HCT116 (cell line): ENCODE data around the gene EARS2. TPM values are rescaled to one million over a fixed set of nuclear protein-coding genes. Genes with fewer than 3 reads are reported as not detected.

Experiments used
- ATAC-seq: fragments of 200-7000 bp; cut with Tn5 transposase; 2 replicates; pipeline ENCODE4 v1.9.1; 2020; ENCODE audit warnings: mild to moderate bottlenecking, moderate library complexity
- BruUV-seq: library from RNA; stranded (reverse); fragments of 400-500 nt; replicated peaks from 2 replicates; lab custom pipeline; 2021; lab: Mats Ljungman, UMichigan
- CTCF ChIA-PET: fragments of 300-600 bp; sonication (Branson Sonifier 250); formaldehyde crosslinking; loops from one replicate; lab custom pipeline; 2021; ENCODE audit warnings: antibody characterized with exemption; lab: Charles Lee
- POLR2A ChIA-PET: fragments of 300-600, 350-600 bp; sonication (Branson Sonifier 250); formaldehyde crosslinking; loops from one replicate; lab custom pipeline; 2021; ENCODE audit warnings: antibody characterized with exemption; lab: Charles Lee
- RAD21 ChIA-PET, 2 experiments: fragments of 300-600 bp; sonication (Branson Sonifier 250); formaldehyde crosslinking; loops; one replicate each; lab custom pipeline; 2023; ENCODE audit warnings: low total read pairs in 2 of 2; ENCODE audit not compliant: uncharacterized antibody in 2 of 2, unreplicated experiment in 2 of 2, low non-redundant PET in 1 of 2; lab: Charles Lee
- DNase-seq: peaks from one replicate; pipeline ENCODE4 v3.0.0-alpha.2; 2010; ENCODE audit warnings: low read depth, low spot score
- H2AFZ ChIP-seq: fragments of 200-600 bp; shearing (Covaris generic), sonication (generic); 2 replicates; pipeline ENCODE4 v1.6.1; 2017; ENCODE audit warnings: low read depth, mixed run types, mixed read lengths, antibody characterized with exemption, low read length; ENCODE audit not compliant: poor library complexity, severe bottlenecking
- H3K27ac ChIP-seq: 2 replicates; pipeline ENCODE4 v1.5.1; 2012; ENCODE audit warnings: low read depth, low read length
- H3K27me3 ChIP-seq: fragments of 200-600 bp; sonication (generic); 2 replicates; pipeline ENCODE4 v1.6.1; 2016; ENCODE audit warnings: mixed run types, low read length, mixed read lengths; ENCODE audit not compliant: insufficient read depth
- H3K36me3 ChIP-seq, 2 experiments: fragments of 200-500 bp in 1 of 2; fragments of 200-600 bp in 1 of 2; sonication (Bioruptor generic) in 1 of 2; sonication (generic) in 1 of 2; 2 replicates each; pipeline versions ENCODE4 v1.5.1 to v1.6.1; 2014 to 2016; ENCODE audit warnings: low read length in 2 of 2, inconsistent platforms in 1 of 2, mixed read lengths in 1 of 2, mixed run types in 1 of 2; ENCODE audit not compliant: insufficient read depth in 2 of 2, control insufficient read depth in 1 of 2
- H3K4me1 ChIP-seq, 2 experiments: fragments of 200-600 bp in 1 of 2; sonication (generic) in 1 of 2; 2 replicates each; pipeline versions ENCODE4 v1.5.1 to v1.6.1; 2012 to 2017; ENCODE audit warnings: low read length in 2 of 2, inconsistent platforms in 1 of 2, mild to moderate bottlenecking in 1 of 2, mixed read lengths in 1 of 2, mixed run types in 1 of 2, moderate library complexity in 1 of 2; ENCODE audit not compliant: insufficient read depth in 2 of 2, control insufficient read depth in 1 of 2
- H3K4me2 ChIP-seq: fragments of 200-600 bp; sonication (generic); 2 replicates; pipeline ENCODE4 v1.6.1; 2017; ENCODE audit warnings: mixed run types, low read length, mixed read lengths
- H3K4me3 ChIP-seq, 2 experiments: fragments of 200-600 bp in 1 of 2; sonication (generic) in 1 of 2; replicated peaks in 1 of 2; 2 replicates each; pipeline ENCODE4 v1.5.1; 2011 to 2016; ENCODE audit warnings: low read length in 2 of 2, control low read depth in 1 of 2, low read depth in 1 of 2, mild to moderate bottlenecking in 1 of 2, mixed read lengths in 1 of 2, mixed run types in 1 of 2
- H3K79me2 ChIP-seq: fragments of 200-600 bp; sonication (generic); 2 replicates; pipeline ENCODE4 v1.6.1; 2017; ENCODE audit warnings: mild to moderate bottlenecking, mixed run types, low read length, moderate library complexity, mixed read lengths; ENCODE audit not compliant: insufficient read depth
- H3K9ac ChIP-seq: fragments of 200-600 bp; sonication (generic); 2 replicates; pipeline ENCODE4 v1.6.1; 2016; ENCODE audit warnings: low read length, mixed read lengths
- H3K9me2 ChIP-seq: fragments of 200-600 bp; sonication (generic), shearing (Covaris generic); 2 replicates; pipeline ENCODE4 v1.6.1; 2017; ENCODE audit warnings: mixed run types, mild to moderate bottlenecking, moderate library complexity; ENCODE audit not compliant: insufficient read depth
- H3K9me3 ChIP-seq, 2 experiments: fragments of 200-500 bp in 1 of 2; fragments of 200-600 bp in 1 of 2; sonication (Bioruptor generic) in 1 of 2; sonication (generic) in 1 of 2; 2 replicates each; pipeline ENCODE4 v1.6.1; 2014 to 2017; ENCODE audit warnings: low read length in 2 of 2, mixed read lengths in 2 of 2, inconsistent platforms in 1 of 2, low read depth in 1 of 2, mild to moderate bottlenecking in 1 of 2, mixed run types in 1 of 2, moderate library complexity in 1 of 2; ENCODE audit not compliant: control insufficient read depth in 1 of 2, insufficient read depth in 1 of 2
- H4K20me1 ChIP-seq: fragments of 200-600 bp; sonication (generic), shearing (Covaris generic); 2 replicates; pipeline ENCODE4 v1.6.1; 2017; ENCODE audit warnings: mixed run types, mild to moderate bottlenecking, moderate library complexity; ENCODE audit not compliant: insufficient read depth
- ATF3 ChIP-seq: IDR thresholded peaks from 2 replicates; pipeline ENCODE4 v1.6.1; 2012
- CBX3 ChIP-seq: IDR thresholded peaks from 2 replicates; pipeline ENCODE4 v1.6.1; 2012; ENCODE audit warnings: low read depth
- CEBPB ChIP-seq: IDR thresholded peaks from 2 replicates; pipeline ENCODE4 v1.6.1; 2012; ENCODE audit warnings: low read depth
- ELF1 ChIP-seq: IDR thresholded peaks from 2 replicates; pipeline ENCODE4 v1.6.1; 2012; ENCODE audit warnings: low read depth, borderline replicate concordance
- EZH2 ChIP-seq: fragments of 200-600 bp; sonication (generic); IDR thresholded peaks from 2 replicates; pipeline ENCODE4 v1.6.1; 2017; ENCODE audit warnings: antibody characterized with exemption, mixed run types
- JUND ChIP-seq: IDR thresholded peaks from 2 replicates; pipeline ENCODE4 v1.6.1; 2012
- POLR2AphosphoS5 ChIP-seq: IDR thresholded peaks from 2 replicates; pipeline ENCODE4 v1.6.1; 2011; ENCODE audit warnings: mild to moderate bottlenecking, low read depth, low read length, moderate library complexity
- SIN3A ChIP-seq: IDR thresholded peaks from 2 replicates; pipeline ENCODE4 v1.6.1; 2012; ENCODE audit warnings: low read depth
- SP1 ChIP-seq: IDR thresholded peaks from 2 replicates; pipeline ENCODE4 v1.6.1; 2012; ENCODE audit warnings: low read depth
- SRF ChIP-seq: IDR thresholded peaks from 2 replicates; pipeline ENCODE4 v1.6.1; 2012; ENCODE audit warnings: low read depth
- YY1 ChIP-seq: IDR thresholded peaks from 2 replicates; pipeline ENCODE4 v1.6.1; 2011; ENCODE audit warnings: low read length, low read depth, moderate library complexity, mild to moderate bottlenecking; ENCODE audit not compliant: insufficient replicate concordance; ENCODE audit errors: extremely low read depth
- ZFX ChIP-seq: fragments of 450-650 bp; IDR thresholded peaks from 2 replicates; pipeline ENCODE4 v1.6.1; 2017
- ZNF274 ChIP-seq: fragments of 200-500 bp; sonication (Bioruptor generic); IDR thresholded peaks from 2 replicates; pipeline ENCODE4 v1.6.1; 2014; ENCODE audit warnings: mild to moderate bottlenecking, low read depth, low read length, inconsistent platforms
- intact Hi-C: fragments of 100-400 bp; cut with micrococcal nuclease; formaldehyde crosslinking; loops from 2 replicates; pipeline ENCODE4 v1.10.0; 2022
- total RNA-seq: library from RNA; stranded (reverse); gene quantifications from one replicate; pipeline ENCODE4 v1.2.1, GENCODE V29; 2021; ENCODE audit not compliant: unreplicated experiment
- TF ChIP-seq, protein P1 (sequence below): IDR thresholded peaks from 2 replicates; pipeline ENCODE4 v1.6.1; 2012; ENCODE audit warnings: low read depth

Gene EARS2
- total RNA-seq, 1 experiment from 2014 or later, result 35.6 TPM

GRCh38 chr16:23590181-23590580 is 33.0 kb upstream of the EARS2 start:
- Histone ChIP-seq H3K9me3 (no peaks in the 10 kb centered on the region), H2AFZ (no peak overlapping the region), H3K9me2 (no peaks in the 10 kb centered on the region), H4K20me1 (no peaks in the 10 kb centered on the region), H3K4me3 (no peak overlapping the region), H3K27ac (no peak overlapping the region), H3K79me2 (peaks cover 95% of the 10 kb centered on the region), H3K9ac (no peak overlapping the region), H3K36me3 (peaks cover 28 to 61% of the 10 kb centered on the region in 2 experiments), H3K4me2 (no peak overlapping the region), H3K4me1 (peaks cover 9 to 11% of the 10 kb centered on the region in 2 experiments; a peak in 3 of 4 replicates), H3K27me3 (no peaks in the 10 kb centered on the region)
- ATAC-seq, result no peak
- ChIA-PET RAD21 (no interaction called here), CTCF (no interaction called here), POLR2A (no interaction called here)
- TF ChIP-seq CBX3 (no peak), SP1 (no peak), YY1 (no peak), ATF3 (no peak), EZH2 (no peak), POLR2AphosphoS5 (no peak), ZNF274 (no peak), JUND (no peak), CEBPB (no peak), SIN3A (no peak), ELF1 (no peak), ZFX (no peak), SRF (no peak)
- TF ChIP-seq, protein P1, sequence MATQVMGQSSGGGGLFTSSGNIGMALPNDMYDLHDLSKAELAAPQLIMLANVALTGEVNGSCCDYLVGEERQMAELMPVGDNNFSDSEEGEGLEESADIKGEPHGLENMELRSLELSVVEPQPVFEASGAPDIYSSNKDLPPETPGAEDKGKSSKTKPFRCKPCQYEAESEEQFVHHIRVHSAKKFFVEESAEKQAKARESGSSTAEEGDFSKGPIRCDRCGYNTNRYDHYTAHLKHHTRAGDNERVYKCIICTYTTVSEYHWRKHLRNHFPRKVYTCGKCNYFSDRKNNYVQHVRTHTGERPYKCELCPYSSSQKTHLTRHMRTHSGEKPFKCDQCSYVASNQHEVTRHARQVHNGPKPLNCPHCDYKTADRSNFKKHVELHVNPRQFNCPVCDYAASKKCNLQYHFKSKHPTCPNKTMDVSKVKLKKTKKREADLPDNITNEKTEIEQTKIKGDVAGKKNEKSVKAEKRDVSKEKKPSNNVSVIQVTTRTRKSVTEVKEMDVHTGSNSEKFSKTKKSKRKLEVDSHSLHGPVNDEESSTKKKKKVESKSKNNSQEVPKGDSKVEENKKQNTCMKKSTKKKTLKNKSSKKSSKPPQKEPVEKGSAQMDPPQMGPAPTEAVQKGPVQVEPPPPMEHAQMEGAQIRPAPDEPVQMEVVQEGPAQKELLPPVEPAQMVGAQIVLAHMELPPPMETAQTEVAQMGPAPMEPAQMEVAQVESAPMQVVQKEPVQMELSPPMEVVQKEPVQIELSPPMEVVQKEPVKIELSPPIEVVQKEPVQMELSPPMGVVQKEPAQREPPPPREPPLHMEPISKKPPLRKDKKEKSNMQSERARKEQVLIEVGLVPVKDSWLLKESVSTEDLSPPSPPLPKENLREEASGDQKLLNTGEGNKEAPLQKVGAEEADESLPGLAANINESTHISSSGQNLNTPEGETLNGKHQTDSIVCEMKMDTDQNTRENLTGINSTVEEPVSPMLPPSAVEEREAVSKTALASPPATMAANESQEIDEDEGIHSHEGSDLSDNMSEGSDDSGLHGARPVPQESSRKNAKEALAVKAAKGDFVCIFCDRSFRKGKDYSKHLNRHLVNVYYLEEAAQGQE, result no peak
- intact Hi-C loops, result no loop called here
- BruUV-seq, result no TSS peak
- no peak for DNase-seq
